Astrocyte (in vitro differentiated cells and primary cell): ENCODE results near the gene NPAS3.

Source experiments
- EZH2 ChIP-seq: IDR thresholded peaks from 2 replicates; pipeline ENCODE4 v1.6.1; 2012; ENCODE audit warnings: mild to moderate bottlenecking, low read length, inconsistent platforms; ENCODE audit not compliant: insufficient read depth
- TF ChIP-seq, protein P1 (sequence below): IDR thresholded peaks from 2 replicates; pipeline ENCODE4 v1.5.1; 2011; ENCODE audit warnings: low read depth, mild to moderate bottlenecking, inconsistent platforms, low read length, moderate library complexity; ENCODE audit not compliant: insufficient read depth

DNA sequence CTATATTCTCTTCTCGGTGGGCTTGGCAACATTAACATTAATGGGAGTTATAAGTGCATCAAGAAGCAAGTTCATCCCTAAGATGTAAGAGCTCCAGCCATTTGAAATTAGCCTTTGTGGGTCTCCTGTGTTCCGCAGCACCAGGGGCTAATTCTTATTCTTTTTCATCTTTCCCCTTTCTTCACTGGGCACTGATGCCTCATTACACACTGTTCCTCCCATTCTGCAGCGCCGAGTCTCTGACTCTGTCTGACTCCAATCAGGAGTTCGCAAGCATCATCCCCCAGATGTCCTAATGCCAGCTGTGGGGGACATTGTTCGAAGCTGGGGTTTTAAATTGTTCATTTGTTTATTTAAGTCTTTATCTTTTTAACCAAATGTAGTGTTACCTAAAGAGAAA lies 670.9 kb downstream of the NPAS3 start:
- no peak for TF ChIP-seq EZH2
- TF ChIP-seq, protein P1, sequence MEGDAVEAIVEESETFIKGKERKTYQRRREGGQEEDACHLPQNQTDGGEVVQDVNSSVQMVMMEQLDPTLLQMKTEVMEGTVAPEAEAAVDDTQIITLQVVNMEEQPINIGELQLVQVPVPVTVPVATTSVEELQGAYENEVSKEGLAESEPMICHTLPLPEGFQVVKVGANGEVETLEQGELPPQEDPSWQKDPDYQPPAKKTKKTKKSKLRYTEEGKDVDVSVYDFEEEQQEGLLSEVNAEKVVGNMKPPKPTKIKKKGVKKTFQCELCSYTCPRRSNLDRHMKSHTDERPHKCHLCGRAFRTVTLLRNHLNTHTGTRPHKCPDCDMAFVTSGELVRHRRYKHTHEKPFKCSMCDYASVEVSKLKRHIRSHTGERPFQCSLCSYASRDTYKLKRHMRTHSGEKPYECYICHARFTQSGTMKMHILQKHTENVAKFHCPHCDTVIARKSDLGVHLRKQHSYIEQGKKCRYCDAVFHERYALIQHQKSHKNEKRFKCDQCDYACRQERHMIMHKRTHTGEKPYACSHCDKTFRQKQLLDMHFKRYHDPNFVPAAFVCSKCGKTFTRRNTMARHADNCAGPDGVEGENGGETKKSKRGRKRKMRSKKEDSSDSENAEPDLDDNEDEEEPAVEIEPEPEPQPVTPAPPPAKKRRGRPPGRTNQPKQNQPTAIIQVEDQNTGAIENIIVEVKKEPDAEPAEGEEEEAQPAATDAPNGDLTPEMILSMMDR: no peak
